ENCODE results near the gene CXCR6. TPM values are rescaled to one million over a fixed set of nuclear protein-coding genes. Genes with fewer than 3 reads are reported as not detected.
"Not testable (repeated sequence)": the region's sequence is repeated elsewhere in the genome, so short reads cannot be mapped to it uniquely, and the experiment has no call there.

The CXCR6 gene
- total RNA-seq, 4 donors from 2014 or later = 0.29 to 0.51 TPM; not detected in 2

- TF ChIP-seq POLR2A (IDR thresholded peaks at IDR 0.05) = no peak
- TF ChIP-seq, protein P1, sequence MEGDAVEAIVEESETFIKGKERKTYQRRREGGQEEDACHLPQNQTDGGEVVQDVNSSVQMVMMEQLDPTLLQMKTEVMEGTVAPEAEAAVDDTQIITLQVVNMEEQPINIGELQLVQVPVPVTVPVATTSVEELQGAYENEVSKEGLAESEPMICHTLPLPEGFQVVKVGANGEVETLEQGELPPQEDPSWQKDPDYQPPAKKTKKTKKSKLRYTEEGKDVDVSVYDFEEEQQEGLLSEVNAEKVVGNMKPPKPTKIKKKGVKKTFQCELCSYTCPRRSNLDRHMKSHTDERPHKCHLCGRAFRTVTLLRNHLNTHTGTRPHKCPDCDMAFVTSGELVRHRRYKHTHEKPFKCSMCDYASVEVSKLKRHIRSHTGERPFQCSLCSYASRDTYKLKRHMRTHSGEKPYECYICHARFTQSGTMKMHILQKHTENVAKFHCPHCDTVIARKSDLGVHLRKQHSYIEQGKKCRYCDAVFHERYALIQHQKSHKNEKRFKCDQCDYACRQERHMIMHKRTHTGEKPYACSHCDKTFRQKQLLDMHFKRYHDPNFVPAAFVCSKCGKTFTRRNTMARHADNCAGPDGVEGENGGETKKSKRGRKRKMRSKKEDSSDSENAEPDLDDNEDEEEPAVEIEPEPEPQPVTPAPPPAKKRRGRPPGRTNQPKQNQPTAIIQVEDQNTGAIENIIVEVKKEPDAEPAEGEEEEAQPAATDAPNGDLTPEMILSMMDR (IDR thresholded peaks at IDR 0.05 in 4 of 5, conservative IDR thresholded peaks at IDR 0.05 in 1 of 5) = no peak
- H3K27me3 ChIP-seq = no peaks in the 10 kb centered on the region
- H3K9me3 ChIP-seq = no peaks in the 10 kb centered on the region
- H3K36me3 ChIP-seq = no peaks in the 10 kb centered on the region
- in situ Hi-C loops (cut with MboI; ENCODE audit: low sequenced_read_pairs in 4 of 4) = no loop called here
- DNase-seq (no peak), ATAC-seq (peak; percentile 17 to 22)
- intact Hi-C loops (cut with DNase I; ENCODE audit: low total_unique reads) = loop anchor here (10.0 kb wide), 1 partner anchor 440 kb away; no protein-coding TSS in a partner anchor
- peak overlapping the region; percentile 97 to 100 (median 100) for H3K27ac ChIP-seq
- peaks cover 56 to 58% of the 10 kb centered on the region in 2 donors for H3K4me1 ChIP-seq
- H3K4me3 ChIP-seq = peak overlapping the region; percentile 83 to 98 (median 94)
Observed at GRCh38 chr3:45994419-45995235, 51.4 kb downstream of the CXCR6 start.

GRCh38 chr3:45995236-45996192, 52.2 kb downstream of the CXCR6 start, which contains the start of gene FYCO1:
FYCO1 (minus strand) TSS chr3:45995824; CDS start chr3:45984910, 10,914 bp downstream.
- H3K4me3 ChIP-seq = peak within 1 kb of the TSS; percentile 83 to 98 (median 94)
- in situ Hi-C loops (cut with MboI; ENCODE audit: low sequenced_read_pairs in 4 of 4) = no loop called here
- ATAC-seq (peak; percentile 66 to 69), DNase-seq (peak; percentile 95 to 96)
- TF ChIP-seq, protein P1 (IDR thresholded peaks at IDR 0.05 in 4 of 5, conservative IDR thresholded peaks at IDR 0.05 in 1 of 5) = peak in 1 of 5 experiments; percentile 7
- peak; percentile 91 to 94 for TF ChIP-seq POLR2A (IDR thresholded peaks at IDR 0.05)
- no peaks in the 10 kb centered on the region for H3K36me3 ChIP-seq
- intact Hi-C loops (cut with DNase I; ENCODE audit: low total_unique reads) = loop anchor here (10.0 kb wide), 1 partner anchor 441 kb away; no protein-coding TSS in a partner anchor
- H3K27ac ChIP-seq = peak within 1 kb of the TSS; percentile 97 to 100 (median 100)
- H3K9me3 ChIP-seq = no peaks in the 10 kb centered on the region
- H3K4me1 ChIP-seq = peaks cover 47 to 50% of the 10 kb centered on the region in 2 donors
- H3K27me3 ChIP-seq = no peaks in the 10 kb centered on the region

DNA sequence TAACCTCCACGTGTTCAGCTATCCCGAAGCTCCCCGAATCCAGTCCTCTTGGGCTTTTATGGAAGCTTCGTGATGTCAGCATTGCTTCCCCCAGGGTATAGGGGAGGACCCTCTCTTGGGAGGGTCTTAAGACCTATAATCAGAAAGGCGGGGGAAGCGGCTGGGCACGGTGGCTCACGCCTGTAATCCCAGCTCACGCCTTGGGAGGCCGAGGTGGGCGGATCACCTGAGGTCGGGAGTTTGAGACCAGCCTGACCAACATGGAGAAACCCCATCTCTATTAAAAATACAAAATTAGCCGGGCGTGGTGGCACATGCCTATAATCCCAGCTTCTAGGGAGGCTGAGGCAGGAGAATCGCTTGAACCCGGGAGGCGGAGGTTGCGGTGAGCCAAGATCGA, 54.2 kb downstream of the CXCR6 start:
- H3K27ac ChIP-seq; ATAC-seq; H3K4me3 ChIP-seq; H3K27me3 ChIP-seq; H3K36me3 ChIP-seq; in situ Hi-C loops (cut with MboI; ENCODE audit: low sequenced_read_pairs in 4 of 4); DNase-seq; H3K9me3 ChIP-seq: not testable (repeated sequence)
- peaks cover 29 to 30% of the 10 kb centered on the region in 2 donors for H3K4me1 ChIP-seq
- intact Hi-C loops (cut with DNase I; ENCODE audit: low total_unique reads) = loop anchor here (10.0 kb wide), 1 partner anchor 443 kb away; no protein-coding TSS in a partner anchor

- Histone ChIP-seq H3K4me3 (no peak overlapping the region), H3K9me3 (no peaks in the 10 kb centered on the region), H3K4me1 (peaks cover 25% of the 10 kb centered on the region in 2 donors), H3K36me3 (no peaks in the 10 kb centered on the region), H3K27ac (no peak overlapping the region), H3K27me3 (no peaks in the 10 kb centered on the region)
- no peak for DNase-seq
- no peak for ATAC-seq
- intact Hi-C loops (cut with DNase I; ENCODE audit: low total_unique reads) (loop anchor here (10.0 kb wide), 1 partner anchor 443 kb away; no protein-coding TSS in a partner anchor), in situ Hi-C loops (cut with MboI; ENCODE audit: low sequenced_read_pairs in 4 of 4) (no loop called here)
- TF ChIP-seq, protein P1 (IDR thresholded peaks at IDR 0.05 in 4 of 5, conservative IDR thresholded peaks at IDR 0.05 in 1 of 5) = no peak
- no peak for TF ChIP-seq POLR2A (IDR thresholded peaks at IDR 0.05)
Observed at GRCh38 chr3:45997942-45998341, 54.7 kb downstream of the CXCR6 start.

Other genes with a start within 250 kb of the CXCR6 start
- 1 to 10 TPM in 1 of 4 donors, under 1 TPM in 3; 0.49 to 1.5 (median 0.64) TPM for gene SLC6A20, start 146.9 kb upstream of the CXCR6 start, total RNA-seq
- 1 to 10 TPM; 3.2 to 7.6 (median 5.0) TPM for gene LZTFL1, start 101.3 kb upstream of the CXCR6 start, total RNA-seq
- under 1 TPM in 2 of 4 donors, not detected in 2; 0.09 to 0.13 TPM for gene CCR9, start 56.9 kb upstream of the CXCR6 start, total RNA-seq
- gene FYCO1, start 52.4 kb downstream of the CXCR6 start, total RNA-seq = 10 to 100 TPM; 47.4 to 99.8 (median 84.2) TPM
- gene XCR1, start 84.0 kb downstream of the CXCR6 start, total RNA-seq = under 1 TPM in 1 of 4 donors, not detected in 3; 0.04 TPM

Data from gastrocnemius medialis (tissue), 4 donors.